HG03442 (cell line): Measurements from ENCODE around the gene DGCR8.

ENCODE experiments used
- ATAC-seq: cut with Tn5 transposase; IDR thresholded peaks from one replicate; pipeline ENCODE4 v1.9.1; 2021; ENCODE audit warnings: mild to moderate bottlenecking, moderate library complexity; ENCODE audit not compliant: unreplicated experiment

Gene DGCR8

DNA sequence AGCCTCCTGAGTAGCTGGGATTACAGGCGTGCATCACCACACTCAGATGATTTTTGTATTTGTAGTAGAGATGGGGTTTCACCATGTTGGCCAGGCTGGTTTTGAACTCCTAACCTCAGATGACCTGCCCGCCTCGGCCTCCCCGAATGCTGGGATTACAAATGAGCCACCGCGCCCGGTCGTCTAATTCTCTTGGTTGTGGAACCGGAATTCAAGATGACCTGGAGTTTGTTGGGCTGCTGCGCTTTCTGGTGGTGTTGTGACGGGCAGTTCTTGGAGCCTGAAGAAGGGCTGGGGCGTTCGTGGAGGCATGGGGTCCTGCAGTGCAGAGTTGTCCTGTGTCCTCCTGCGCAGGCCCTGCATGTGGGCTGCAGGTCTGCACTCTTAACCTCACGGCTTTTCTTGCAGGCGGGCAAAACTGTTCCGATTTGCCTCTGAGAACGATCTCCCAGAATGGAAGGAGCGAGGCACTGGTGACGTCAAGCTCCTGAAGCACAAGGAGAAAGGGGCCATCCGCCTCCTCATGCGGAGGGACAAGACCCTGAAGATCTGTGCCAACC is 41.9 kb downstream of the DGCR8 start:
- ATAC-seq: no peak

DNA sequence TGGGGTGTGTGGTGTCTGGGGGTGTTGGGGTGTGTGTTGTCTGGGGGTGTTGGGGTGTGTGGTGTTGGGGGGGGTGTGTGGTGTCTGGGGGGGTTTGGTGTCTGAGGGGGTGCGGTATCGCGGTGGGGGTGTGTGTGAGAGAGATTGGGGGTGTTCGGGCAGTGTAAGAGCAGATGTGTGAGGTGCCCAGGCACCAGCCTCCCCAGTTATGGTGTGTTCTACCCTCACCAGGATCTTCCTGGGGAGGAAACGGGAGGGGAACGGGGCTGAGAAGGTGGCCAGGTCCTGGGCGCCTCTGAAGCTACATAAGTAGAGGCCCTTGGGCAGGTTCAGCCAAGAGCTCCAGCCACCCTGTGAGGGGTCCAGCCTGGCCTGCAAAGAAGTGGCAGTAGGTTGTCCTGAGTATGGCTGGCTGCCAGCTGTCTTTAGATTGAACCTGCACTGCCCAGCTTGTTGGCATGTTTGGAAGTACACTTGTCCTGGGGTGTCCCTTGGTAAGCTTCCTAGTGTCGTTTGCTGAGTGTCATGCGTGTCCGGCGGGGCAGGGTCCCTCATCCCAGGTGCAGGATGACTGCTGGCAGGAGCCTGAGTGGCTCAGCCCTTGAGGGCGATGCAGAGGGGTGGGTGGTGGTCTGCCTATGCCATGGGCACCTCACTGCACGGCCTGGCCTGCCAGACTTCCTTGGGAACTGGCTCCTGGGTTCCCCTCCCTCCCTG is 43.5 kb downstream of the DGCR8 start:
- no peak for ATAC-seq

DNA sequence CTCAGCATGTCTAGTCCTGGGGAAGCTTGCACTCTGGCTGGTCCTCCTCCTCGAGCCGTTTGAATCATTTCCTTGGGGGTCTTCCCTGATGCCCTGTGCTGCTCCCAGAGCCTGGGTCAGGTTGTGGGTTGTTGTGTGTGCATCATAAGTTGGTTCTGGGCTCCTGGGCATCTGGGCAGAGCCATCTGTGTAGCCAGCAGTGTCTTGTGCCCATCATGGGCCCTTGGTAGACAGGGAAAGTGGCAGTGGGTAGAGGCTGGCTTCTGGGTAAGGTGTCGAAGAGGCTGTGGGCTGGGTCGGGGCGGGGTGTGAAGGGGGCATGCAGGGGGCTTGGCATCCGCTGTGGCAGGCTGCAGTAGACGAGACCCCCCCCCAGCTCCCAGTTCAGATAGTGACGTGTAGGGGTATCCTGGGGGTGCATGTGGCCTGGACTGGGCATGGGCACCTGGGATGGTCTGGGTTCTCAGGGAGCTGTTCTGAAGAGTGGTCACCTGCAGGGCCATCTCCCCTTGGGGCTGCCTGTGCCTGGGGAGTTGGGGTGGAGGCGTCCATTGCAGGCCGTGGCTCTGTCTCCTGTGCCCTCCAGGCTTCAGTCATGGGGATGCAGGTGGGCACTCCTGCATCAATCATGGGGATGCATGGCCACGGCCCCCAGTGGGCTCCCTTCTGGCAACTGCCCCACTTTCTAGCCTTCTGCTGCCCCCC is 44.2 kb downstream of the DGCR8 start:
- no peak for ATAC-seq

DNA sequence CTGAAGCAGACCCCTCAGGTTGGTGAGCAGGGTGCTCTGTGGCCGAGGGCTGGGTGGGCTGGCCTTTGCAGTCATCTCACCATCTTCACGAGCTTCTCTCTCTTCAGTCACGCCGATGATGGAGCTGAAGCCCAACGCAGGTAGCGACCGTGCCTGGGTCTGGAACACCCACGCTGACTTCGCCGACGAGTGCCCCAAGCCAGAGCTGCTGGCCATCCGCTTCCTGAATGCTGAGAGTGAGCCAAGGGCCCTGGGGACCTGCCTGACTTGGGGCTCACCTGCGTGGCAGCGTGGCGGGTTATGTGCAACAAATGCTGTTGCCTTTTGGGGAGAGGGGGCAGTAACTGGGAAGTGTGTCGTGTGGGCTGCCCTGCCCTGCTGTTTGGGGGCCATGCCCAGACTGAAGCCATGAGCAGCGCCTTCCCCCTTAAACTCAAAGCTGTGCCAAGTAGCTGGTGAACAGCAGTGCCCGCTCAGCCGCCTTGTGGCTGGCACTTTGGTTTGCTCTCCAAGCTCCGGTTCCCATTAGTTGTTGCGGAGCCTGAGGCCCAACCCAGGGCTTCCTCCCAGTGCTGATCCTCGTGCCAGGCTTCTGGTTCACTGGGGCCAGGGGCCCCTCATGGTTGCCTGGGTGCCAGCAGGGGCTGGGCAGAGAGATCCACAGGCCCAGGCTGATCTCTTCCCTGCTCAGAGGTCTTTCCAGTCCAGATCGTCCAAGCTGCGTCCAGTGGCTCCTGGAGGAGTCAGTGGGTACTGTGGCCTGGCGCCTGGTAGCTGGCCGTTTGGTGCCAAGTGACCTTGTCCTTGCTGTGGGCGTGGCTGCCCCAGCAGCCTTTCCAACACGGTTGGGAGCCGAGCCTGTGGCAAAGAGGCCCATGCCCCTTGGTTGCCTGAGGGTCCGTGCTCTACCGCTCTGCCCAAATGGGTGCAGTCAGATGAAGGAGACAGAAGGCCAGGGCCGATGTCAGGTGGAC is 45.4 kb downstream of the DGCR8 start:
- no peak for ATAC-seq

DNA sequence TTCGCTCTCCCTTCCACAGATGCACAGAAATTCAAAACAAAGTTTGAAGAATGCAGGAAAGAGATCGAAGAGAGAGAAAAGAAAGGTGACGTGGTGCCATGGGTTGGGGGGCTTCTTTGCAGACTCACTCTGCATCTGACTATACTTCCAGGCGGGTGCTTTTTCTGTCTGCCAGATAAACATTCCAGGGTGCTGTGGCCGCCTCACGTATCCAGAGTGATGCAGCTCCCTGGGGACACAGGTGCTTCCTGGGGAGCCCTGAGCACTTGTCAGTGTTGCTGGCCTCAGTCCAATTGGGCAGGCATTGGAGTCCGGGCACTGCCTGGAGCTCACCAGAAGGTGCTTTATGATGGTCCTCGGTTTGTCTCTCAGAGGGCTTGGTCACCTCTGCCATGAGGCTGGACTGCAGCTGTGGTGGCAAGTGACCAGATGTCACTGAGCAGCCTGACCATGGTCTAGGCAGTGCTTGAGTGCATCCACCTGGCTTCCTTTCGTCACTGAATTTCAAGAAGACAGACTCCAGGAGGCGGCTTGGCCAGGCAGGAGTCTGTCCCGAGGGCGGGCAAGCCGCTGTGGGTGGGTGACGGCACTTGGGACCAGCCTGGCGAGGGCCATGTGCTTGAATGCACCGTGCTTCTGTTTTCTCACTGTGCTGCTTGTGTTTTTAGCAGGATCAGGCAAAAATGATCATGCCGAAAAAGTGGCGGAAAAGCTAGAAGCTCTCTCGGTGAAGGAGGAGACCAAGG is 46.4 kb downstream of the DGCR8 start:
- no peak for ATAC-seq

DNA sequence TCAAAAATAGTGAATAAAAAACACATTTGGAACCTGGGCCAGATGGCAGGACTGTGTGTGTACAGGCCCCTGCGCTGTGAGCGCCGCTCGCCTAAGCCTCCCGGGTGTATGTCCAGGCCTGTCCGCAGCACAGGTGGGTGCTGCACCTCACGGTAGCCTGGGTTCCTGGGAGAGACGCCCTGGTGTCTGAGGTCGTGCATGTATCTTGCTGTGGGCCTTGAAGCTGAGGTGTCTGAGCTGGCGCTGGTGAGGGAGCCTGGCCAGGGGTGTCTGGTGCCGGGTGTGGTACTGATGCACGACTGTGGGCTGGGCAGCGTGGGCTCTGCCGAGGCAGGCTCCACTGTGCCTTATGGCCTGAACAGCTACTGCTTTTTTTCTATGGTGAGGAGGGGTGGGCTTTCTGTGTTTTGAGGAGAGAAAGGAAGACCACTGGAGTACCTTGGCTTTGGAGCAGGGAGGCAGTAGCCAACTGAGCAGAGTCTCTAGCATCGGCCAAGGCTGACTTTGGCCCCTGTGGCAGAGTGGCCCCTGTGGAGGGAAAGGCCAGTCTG is 47.4 kb downstream of the DGCR8 start:
- no peak for ATAC-seq

DNA sequence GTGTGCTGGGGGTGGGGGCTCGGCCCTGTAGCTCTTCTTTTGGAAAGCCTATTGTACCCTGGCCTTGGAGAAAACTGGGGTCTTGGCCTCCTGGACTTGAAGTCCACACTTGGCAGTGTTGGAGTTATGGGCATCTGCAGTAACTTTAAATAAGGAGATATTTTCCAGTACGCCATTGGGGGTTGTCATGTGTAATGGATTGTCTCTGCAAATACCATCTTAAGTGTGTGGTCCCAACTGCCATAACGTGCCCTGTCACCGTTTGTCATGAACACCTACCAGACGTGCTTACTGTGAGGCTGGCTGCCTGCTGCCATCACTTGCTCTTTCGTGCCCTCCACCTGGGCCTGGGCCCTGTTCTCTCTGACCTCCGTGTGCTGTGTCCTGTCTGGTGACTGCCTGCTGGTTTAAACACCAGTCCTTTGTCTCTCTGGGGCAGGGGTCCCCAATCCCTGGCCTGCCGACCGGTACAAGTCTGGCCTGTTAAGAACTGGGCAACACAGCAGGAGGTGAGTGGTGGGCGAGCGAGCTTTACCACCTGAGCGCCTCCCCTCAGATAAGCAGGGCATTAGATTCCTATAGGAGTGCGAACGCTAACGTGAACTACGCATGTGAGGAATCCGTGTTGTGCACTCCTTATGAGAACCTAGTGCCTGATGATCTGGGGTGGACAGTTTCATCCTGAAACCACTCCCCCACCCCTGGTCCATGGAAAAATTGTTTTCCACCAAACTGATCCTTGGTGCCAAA is 48.0 kb downstream of the DGCR8 start:
- ATAC-seq: no peak

DNA sequence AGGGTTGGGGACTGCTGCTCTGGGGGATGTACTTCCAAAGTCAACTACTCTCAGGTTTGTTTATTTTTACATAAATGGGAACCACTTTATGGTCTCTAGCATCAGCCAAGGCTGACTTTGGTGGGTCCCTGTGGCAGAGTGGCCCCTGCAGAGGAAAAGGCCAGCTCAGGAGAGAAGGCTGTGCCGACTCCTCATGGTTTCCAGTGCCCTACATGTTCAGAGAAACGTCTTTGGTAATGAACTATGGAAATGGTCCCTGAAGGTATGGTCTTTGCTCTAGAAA is 48.5 kb downstream of the DGCR8 start:
- ATAC-seq: no peak

DNA sequence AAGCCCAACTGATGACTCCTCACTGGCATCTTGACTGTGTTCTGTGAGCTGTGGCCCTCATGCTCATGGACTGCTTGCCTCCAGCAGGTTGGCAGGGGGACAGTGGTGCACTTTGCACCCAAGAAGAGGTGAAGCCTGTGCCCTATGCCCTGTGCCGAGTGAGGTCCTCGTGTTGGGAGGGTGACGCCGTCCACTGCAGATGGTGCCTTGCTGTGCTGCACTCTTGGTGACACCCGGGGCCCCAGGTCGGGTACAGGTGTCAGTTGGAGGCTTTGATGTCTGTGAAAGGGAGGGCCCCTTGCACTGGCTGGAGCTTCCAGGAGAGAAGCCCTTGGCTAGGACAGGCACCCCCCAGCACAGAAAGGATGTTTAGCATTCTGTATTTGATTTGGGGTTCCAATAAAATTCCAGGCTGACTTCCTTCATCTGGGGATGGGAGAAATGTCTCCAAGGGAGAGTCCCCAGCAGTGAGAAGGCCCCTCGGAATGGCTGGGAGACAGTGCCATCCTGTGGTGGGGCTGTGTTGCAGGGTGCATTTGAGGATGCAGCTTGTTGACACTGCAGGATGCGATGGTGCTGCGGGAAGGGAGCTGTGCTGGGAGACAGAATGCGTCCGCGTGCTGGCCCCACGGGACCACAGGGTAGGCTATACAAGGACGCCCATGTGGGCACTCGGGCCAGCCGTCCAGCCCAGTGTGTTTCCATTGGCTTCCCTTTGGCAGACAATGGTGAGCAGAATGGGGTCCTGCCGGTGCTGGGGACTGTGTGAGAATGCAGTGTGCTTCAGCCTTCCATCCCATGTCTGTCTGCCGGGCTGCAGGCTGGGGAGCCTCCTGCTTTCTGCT is 49.1 kb downstream of the DGCR8 start:
- ATAC-seq: no peak

DNA sequence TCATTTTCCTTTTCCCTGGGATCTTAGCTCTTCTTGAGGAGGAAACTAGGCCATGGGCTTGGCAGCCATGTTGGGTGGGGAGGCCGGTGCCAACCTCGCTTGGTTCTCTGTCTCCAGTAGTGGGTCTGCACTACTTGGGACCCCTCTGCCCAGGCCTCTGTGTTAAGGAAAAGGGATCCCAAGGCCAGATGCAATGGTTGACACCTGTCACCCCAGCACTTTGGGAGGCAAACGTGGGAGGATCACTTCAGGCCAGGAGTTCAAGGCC is 49.6 kb downstream of the DGCR8 start:
- no peak for ATAC-seq

DNA sequence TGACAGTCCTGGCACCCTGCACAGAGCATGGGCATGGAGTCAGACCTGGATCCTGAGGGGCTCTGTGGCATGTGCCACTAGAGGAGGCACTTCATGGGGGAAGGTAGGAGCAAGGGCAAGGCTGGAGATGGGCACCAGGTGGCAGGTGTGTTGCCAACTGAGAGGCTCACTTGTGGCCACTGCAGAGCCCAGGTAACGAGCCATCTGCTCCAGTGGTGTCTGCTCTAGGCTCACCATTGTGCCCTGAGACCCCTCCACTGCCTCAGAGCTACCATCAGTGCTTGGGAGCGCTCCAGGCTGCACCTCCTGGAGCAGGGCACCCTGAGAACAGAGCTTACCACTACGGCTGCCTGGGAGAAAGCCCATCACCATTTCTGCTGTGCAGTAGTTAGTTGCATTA is 50.3 kb downstream of the DGCR8 start:
- no peak for ATAC-seq

DNA sequence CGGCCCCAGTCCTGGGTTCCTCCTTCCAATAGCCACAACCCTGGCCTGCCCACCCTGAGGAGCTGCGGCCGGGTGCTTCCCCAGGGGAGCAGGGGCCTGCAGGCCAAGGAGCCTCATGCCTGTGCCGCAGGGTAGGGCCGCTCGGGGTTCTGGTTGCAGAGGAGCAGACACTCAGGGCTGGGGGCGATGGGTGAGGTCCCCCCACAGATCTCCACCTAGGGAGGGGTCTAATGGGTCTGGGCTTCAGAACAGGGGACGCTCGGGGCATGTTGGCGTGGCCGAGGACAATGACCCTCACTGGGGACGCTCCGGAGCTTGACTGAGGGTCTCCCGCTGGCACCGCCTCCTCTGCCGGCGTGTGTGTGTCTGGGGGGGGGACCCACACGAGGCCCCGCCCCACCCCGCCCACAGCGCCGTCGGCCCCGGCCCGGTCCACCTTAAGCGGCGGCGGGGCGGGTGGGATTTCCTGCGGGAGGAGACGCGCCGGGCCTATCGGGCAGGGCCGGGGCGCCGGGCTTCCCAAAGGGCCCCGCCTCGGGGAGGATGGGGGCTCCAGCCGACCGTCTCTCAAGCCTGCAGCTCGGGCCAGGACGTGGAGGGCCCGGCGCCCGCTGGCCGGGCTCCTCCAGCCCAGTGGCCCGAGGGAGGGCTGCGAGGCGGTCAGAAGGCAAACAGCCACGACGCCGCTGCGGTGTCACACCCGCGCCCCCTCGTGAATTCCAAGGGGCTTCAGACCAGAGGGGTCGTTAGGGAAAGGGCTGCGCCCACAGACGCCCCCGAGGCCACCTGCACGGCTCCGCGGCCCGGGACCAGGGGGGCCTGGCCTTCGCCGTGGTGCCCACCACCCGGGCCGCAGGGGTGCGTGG is 50.9 kb downstream of the DGCR8 start:
- ATAC-seq: peak; percentile 40

DNA sequence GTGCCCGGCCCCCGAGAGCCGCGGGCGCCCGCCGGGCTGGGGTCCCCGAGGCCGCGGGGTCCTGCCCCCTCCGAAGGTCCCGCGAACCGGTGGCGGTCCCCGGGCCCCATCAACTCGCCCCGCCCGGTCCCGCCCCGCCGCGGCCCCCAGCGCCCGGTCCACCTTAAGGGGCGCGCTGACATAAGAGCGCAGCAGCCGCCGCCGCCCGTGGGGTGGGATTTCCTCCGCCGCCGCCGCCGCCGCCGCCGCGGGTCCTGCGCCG is 51.5 kb downstream of the DGCR8 start, which contains the start of gene ZDHHC8:
TSS of gene ZDHHC8 (plus strand) at position 208 of the 262 bp plus-strand sequence. CDS start 144 bp downstream, outside the sequence.
- peak; percentile 42 for ATAC-seq

DNA sequence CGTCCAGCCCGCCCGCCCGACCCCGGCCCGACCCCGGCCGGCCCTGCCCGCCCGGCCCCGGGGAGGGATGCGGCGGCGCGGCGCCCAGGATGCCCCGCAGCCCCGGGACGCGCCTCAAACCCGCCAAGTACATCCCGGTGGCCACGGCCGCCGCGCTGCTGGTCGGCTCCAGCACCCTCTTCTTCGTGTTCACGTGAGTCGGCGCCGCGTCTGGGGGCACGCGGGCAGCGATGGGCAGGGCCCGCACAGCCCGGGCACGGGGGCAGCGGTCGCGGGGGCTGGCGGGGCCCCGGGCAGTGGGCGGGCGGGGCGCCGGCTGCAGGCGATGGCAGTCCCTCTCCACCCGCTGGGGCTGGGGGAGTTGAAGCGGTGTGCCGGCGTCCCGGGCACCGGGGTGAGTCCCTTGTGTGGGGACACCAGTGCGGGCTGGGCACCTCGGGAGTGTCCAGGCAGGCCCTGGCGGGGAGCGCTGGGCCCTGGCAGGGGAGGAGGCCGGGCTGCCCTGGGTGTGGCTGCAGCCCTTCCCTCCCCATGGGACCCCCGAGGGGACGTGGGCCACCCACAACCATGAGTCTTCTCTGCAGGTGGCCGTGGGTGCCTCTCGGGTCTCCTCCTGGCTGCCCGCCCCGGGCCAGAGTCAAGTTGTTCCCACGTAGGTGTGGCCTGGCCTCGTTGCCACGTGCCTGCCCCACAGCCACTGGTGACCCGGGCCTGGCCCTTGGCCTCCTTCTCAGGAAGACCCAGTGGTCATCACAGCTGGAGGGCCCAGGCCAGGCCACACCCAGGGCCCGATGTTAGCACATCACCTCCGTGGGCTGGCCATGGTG is 52.0 kb downstream of the DGCR8 start:
- peak; percentile 11 for ATAC-seq

DNA sequence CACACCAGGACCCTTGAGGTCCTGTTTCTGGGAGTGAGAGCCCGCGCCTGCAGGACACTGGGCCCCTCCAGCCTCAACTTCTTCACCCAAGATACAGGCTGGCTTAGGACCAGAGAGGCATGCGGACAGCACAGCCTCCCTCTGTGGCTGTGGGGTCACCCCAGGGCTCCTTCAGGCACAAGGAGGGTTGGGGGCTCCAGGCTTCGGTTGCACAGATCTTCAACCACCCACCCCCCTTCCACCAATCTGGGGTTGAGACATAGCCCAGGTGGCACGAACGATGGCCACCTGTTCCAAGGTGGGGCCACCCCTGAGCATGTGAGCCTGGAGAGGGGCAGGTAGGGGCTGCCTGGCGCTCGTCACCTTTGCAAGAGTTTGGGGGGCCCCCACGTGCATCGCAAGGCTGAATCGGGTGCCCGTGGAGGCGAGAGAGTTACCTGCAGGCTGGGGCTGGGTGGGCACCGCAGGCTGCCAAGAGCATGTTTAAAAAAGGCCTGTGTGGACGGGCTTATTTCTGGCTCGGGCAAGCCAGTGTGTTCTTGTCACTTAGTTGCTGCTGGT is 52.7 kb downstream of the DGCR8 start:
- ATAC-seq: no peak

DNA sequence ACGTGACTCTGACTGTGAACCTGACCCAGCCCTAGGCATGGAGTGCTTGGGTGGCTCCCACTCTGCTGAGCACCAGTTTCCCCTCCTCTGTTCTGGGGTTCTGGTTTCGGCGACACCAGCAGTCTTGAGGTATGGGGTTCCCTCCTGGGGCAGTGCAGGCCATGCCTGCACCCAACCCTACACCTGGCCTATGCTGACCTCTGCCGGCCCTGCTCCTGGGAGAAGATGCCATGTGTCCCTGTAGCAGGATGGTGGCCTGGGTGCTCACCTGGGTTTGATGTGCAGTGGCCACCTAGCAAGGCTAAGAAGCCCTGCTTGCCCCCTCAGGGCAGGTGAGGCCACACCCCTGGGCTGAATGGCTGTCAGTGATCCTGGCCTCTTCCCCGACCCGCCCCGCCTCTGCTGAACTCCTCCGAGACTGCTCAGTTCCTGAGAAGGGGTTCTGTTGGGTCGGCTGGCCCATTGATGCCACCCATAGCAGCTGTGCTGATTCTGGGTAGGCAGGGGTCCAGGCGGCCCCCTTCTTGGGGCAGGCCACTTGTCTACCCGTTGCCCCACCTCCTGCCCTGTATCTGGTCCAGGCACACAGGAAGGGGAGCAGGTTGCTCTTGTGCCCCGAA is 54.0 kb downstream of the DGCR8 start:
- ATAC-seq: no peak

DNA sequence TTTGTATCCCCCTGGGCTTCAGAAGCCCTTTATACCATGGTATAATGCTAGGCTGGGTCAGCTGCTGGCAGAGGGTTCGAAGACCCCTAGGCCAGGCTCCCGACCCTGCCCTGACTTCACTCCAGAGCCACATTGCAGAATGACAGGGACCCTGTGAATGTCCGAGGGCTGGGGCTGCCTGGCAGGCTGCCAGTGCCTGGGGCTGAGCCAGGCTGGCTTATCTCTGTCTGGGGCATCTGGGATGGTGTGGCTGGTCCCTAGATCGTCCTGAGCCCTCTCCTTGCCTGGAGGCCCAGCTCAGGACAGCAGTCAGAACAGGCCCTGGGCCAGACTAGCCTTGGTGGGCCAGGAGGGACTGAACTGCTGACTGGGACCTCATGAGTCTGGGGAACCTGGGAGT is 55.2 kb downstream of the DGCR8 start:
- no peak for ATAC-seq
